Suprapubic skin (tissue), 4 donors: ENCODE measurements around the gene MGAT4C. TPM values are rescaled to one million over a fixed set of nuclear protein-coding genes. Genes with fewer than 3 reads are reported as not detected.

Source experiments
- DNase-seq, 2 donors: peaks; one replicate each; pipeline ENCODE4 v3.0.0-alpha.2; 2019; ENCODE audit warnings: low spot score in 2 of 2
- H3K27ac ChIP-seq: fragments of 200-600 bp; sonication (generic); one replicate; pipeline ENCODE4 v1.5.1; 2019
- H3K27me3 ChIP-seq: fragments of 200-600 bp; sonication (generic); one replicate; pipeline ENCODE4 v1.5.1; 2019
- H3K36me3 ChIP-seq: fragments of 200-600 bp; sonication (generic); one replicate; pipeline ENCODE4 v1.5.1; 2019
- H3K4me1 ChIP-seq: fragments of 200-600 bp; sonication (generic); one replicate; pipeline ENCODE4 v1.5.1; 2019
- H3K4me3 ChIP-seq: fragments of 200-600 bp; sonication (generic); one replicate; pipeline ENCODE4 v1.5.1; 2019; ENCODE audit warnings: mild to moderate bottlenecking
- H3K9me3 ChIP-seq: fragments of 200-600 bp; sonication (generic); one replicate; pipeline ENCODE4 v1.5.1; 2019
- EP300 ChIP-seq: sonication (generic); formaldehyde crosslinking; IDR thresholded peaks from one replicate; pipeline ENCODE4 v1.6.1; 2017; ENCODE audit warnings: antibody characterized with exemption
- POLR2A ChIP-seq, 2 donors: fragments of 450-650 bp; IDR thresholded peaks; one replicate each; pipeline ENCODE4 v1.6.1; 2017; ENCODE audit warnings: antibody characterized with exemption in 2 of 2, mild to moderate bottlenecking in 2 of 2, moderate library complexity in 2 of 2
- POLR2AphosphoS5 ChIP-seq, 3 donors: sonication (generic); formaldehyde crosslinking; IDR thresholded peaks; one replicate each; pipeline ENCODE4 v1.6.1; 2017; ENCODE audit warnings: antibody characterized with exemption in 3 of 3
- WGBS: methylation state at CpG from one replicate; pipeline ENCODE4 v1.1.5; 2018; 5-methylcytosine and 5-hydroxymethylcytosine counted together
- total RNA-seq, 4 donors: library from RNA; depleted of rRNA; stranded (reverse); fragments of >200 nt; gene quantifications; one replicate each; pipeline ENCODE4 v1.1.0, GENCODE V29; 2016
- TF ChIP-seq, protein P1 (sequence below), 2 donors: fragments of 200-600 bp in 1 of 2; fragments of 450-650 bp in 1 of 2; sonication (generic) in 1 of 2; IDR thresholded peaks; one replicate each; pipeline ENCODE4 v1.5.1; 2016 to 2019; ENCODE audit warnings: antibody characterized with exemption in 2 of 2, mild to moderate bottlenecking in 1 of 2, moderate library complexity in 1 of 2

Gene MGAT4C
- total RNA-seq, 4 donors from 2014 or later, result under 0.01 to 0.55 (median 0.26) TPM; not detected in 1

DNA sequence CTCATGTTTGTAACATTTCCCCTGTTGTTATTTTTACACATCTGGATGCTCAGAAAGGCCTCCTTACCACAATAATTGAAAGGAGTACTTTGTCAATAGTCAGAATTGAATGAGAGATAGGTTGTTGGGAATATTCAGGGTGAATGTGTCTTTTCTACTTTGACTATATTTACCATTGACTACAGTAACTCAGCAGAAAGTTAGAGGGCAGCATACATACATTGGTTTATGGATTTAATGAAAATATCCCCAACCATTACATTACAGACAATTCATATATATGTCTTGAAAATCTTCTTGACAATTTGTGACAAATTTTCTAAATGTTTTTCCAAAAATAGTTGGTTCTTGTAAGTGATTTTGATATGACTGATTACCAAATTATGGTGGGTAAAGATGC, 284.4 kb downstream of the MGAT4C start:
- no peak for DNase-seq
- Histone ChIP-seq H3K9me3 (no peaks in the 10 kb centered on the region), H3K4me1 (no peaks in the 10 kb centered on the region), H3K27ac (no peak overlapping the region), H3K36me3 (no peaks in the 10 kb centered on the region), H3K27me3 (no peaks in the 10 kb centered on the region), H3K4me3 (no peak overlapping the region)
- TF ChIP-seq, protein P1, sequence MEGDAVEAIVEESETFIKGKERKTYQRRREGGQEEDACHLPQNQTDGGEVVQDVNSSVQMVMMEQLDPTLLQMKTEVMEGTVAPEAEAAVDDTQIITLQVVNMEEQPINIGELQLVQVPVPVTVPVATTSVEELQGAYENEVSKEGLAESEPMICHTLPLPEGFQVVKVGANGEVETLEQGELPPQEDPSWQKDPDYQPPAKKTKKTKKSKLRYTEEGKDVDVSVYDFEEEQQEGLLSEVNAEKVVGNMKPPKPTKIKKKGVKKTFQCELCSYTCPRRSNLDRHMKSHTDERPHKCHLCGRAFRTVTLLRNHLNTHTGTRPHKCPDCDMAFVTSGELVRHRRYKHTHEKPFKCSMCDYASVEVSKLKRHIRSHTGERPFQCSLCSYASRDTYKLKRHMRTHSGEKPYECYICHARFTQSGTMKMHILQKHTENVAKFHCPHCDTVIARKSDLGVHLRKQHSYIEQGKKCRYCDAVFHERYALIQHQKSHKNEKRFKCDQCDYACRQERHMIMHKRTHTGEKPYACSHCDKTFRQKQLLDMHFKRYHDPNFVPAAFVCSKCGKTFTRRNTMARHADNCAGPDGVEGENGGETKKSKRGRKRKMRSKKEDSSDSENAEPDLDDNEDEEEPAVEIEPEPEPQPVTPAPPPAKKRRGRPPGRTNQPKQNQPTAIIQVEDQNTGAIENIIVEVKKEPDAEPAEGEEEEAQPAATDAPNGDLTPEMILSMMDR (IDR thresholded peaks at IDR 0.05), result no peak
- TF ChIP-seq POLR2A (IDR thresholded peaks at IDR 0.05), result no peak
- no peak for TF ChIP-seq POLR2AphosphoS5 (IDR thresholded peaks at IDR 0.05)
- no peak for TF ChIP-seq EP300

DNA sequence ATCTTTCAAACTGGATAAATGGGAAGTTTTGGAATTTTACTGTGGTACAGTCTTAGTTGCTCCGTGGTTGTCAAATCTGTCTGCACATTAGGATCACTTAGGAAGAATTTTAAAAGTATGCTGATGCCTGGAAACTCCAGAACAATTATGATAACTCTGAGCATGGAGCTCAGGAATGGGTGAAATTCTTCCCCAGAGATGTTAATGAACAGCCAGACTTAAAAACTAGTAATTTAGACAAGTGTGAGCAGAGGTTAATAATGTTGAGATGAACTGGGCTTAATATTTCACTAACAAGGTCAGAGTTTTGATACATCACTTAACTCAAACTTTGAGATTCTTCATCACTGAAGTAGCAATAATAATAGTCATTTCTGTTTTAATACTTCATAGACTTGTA, 287.6 kb downstream of the MGAT4C start:
- no peak overlapping the region for H3K27ac ChIP-seq
- no peak for DNase-seq
- H3K9me3 ChIP-seq, result no peaks in the 10 kb centered on the region
- 60% methylated on average over 1 of the region's 1 CpG for WGBS
- TF ChIP-seq POLR2AphosphoS5 (IDR thresholded peaks at IDR 0.05) (no peak), EP300 (no peak), POLR2A (IDR thresholded peaks at IDR 0.05) (no peak)
- no peak overlapping the region for H3K4me3 ChIP-seq
- H3K36me3 ChIP-seq, result no peaks in the 10 kb centered on the region
- no peaks in the 10 kb centered on the region for H3K4me1 ChIP-seq
- H3K27me3 ChIP-seq, result no peaks in the 10 kb centered on the region

DNA sequence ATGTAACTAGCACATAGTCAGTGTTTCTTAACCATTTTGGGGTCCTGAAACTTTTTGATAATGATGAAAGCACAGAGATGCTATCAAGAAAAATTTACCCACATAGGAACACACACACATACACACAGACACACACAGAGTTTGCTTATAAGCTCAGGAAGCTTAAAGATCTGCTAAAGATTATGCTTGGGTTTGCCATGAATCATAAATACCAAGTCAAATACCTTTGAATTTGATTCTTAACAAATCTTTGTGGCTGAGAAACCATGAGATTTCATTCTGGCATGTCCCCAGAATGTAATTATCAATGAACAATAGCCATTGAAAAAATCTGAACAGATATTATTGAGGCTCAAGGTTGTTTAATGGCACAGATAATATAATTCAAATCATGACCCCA, 292.9 kb downstream of the MGAT4C start:
- TF ChIP-seq, protein P1 (IDR thresholded peaks at IDR 0.05), result no peak
- TF ChIP-seq POLR2AphosphoS5 (IDR thresholded peaks at IDR 0.05) (no peak), EP300 (no peak), POLR2A (IDR thresholded peaks at IDR 0.05) (no peak)
- H3K27ac ChIP-seq, result no peak overlapping the region
- DNase-seq, result no peak

DNA sequence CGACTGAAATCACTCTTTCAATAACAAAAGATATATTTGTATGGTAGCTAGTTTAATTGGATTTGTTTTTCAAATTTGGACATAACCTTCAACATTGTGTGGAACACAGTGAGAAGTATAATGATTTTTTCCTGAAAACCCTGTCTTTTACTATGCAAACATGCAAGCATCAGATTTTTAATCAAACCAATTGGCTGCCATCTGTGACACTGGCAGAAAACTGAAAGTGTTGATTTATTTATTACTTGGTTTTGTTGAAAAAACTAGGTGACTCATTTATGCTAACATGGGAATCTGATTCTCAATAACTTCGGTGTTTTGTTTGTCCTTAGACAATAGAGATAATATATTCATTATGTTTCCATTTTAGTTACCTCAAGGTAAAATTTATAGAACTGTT, 300.1 kb downstream of the MGAT4C start:
- Histone ChIP-seq H3K4me1 (no peaks in the 10 kb centered on the region), H3K27me3 (no peaks in the 10 kb centered on the region), H3K4me3 (no peak overlapping the region), H3K36me3 (no peaks in the 10 kb centered on the region), H3K9me3 (no peaks in the 10 kb centered on the region), H3K27ac (no peak overlapping the region)
- 42% methylated on average over 2 of the region's 2 CpGs for whole genome bisulfite sequencing
- TF ChIP-seq POLR2AphosphoS5 (IDR thresholded peaks at IDR 0.05), result no peak
- no peak for TF ChIP-seq EP300
- TF ChIP-seq POLR2A (IDR thresholded peaks at IDR 0.05), result no peak
- TF ChIP-seq, protein P1 (IDR thresholded peaks at IDR 0.05), result no peak
- DNase-seq, result no peak

More for the DNA sequence above, 292.9 kb downstream of the MGAT4C start:
- Histone ChIP-seq H3K9me3 (no peaks in the 10 kb centered on the region), H3K4me1 (no peaks in the 10 kb centered on the region), H3K27me3 (no peaks in the 10 kb centered on the region), H3K36me3 (no peaks in the 10 kb centered on the region), H3K4me3 (no peak overlapping the region)

DNA sequence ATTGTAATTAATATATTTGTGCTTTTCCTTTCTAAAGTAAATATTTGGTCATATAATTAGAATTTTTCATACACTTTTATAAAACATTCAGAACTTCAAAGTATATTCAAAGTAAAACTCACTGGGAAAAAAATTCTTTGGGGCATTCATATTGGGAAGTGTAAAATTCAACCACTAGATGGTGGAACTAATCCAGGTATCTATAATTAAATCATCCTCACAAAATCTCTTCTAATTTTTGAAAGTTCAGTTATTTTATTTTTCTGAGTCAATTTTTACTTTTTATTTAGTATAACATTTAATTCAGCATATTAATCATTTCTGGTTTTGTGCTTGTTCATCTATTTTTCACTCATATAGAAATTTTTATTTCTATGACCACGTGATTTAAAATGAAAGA, 301.1 kb downstream of the MGAT4C start:
- Histone ChIP-seq H3K9me3 (no peaks in the 10 kb centered on the region), H3K27me3 (no peaks in the 10 kb centered on the region), H3K4me3 (no peak overlapping the region), H3K36me3 (no peaks in the 10 kb centered on the region), H3K27ac (no peak overlapping the region), H3K4me1 (no peaks in the 10 kb centered on the region)
- DNase-seq, result no peak
- 76% methylated on average over 1 of the region's 1 CpG for WGBS
- TF ChIP-seq POLR2AphosphoS5 (IDR thresholded peaks at IDR 0.05) (no peak), POLR2A (IDR thresholded peaks at IDR 0.05) (no peak)
- TF ChIP-seq, protein P1 (IDR thresholded peaks at IDR 0.05), result no peak

DNA sequence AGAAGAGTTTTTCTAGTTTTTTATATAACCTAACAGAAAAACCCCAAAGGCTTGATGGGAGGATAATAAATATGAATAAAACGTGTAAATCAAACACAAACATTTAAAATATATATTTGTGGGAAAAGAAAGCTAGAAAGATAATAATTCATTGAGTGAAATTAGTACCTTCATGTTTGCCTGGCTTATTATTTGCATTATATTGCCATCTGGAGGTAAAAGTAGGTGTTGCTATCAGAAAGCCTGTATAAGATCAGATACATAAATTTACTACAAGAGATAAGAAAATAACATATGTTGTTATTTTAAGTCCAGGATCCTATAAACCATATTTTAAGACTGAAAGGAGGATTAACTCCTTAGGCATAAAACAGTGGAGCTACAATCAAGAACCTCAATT, 304.4 kb downstream of the MGAT4C start:
- Histone ChIP-seq H3K36me3 (no peaks in the 10 kb centered on the region), H3K9me3 (no peaks in the 10 kb centered on the region), H3K27me3 (no peaks in the 10 kb centered on the region), H3K4me3 (no peak overlapping the region), H3K27ac (no peak overlapping the region), H3K4me1 (no peaks in the 10 kb centered on the region)
- WGBS, result 9% methylated on average over 1 of the region's 1 CpG
- TF ChIP-seq POLR2A (IDR thresholded peaks at IDR 0.05) (no peak), POLR2AphosphoS5 (IDR thresholded peaks at IDR 0.05) (no peak), EP300 (no peak)
- TF ChIP-seq, protein P1 (IDR thresholded peaks at IDR 0.05), result no peak
- no peak for DNase-seq
